CD4-positive, alpha-beta T cell treated with Interleukin-15 for 4 hours (primary cell): ENCODE results near the gene DENND6A.
"Not testable (repeated sequence)": the region's sequence is repeated elsewhere in the genome, so short reads cannot be mapped to it uniquely, and the experiment has no call there.

Source experiments
- DNase-seq: peaks from one replicate; pipeline ENCODE4 v3.0.0-alpha.2; 2020; ENCODE audit warnings: low spot score

The DENND6A gene

GRCh38 chr3:57694146-57694545 is 1.3 kb upstream of the DENND6A start:
- DNase-seq: no peak

GRCh38 chr3:57692133-57692395 is 813 bp downstream of the DENND6A start:
- DNase-seq: not testable (repeated sequence)

- DNase-seq: no peak
These were observed 1.3 kb downstream of the DENND6A start for GRCh38 chr3:57691411-57692132.

GRCh38 chr3:57689367-57690053 is 3.4 kb downstream of the DENND6A start:
- DNase-seq: no peak

- DNase-seq: no peak
These were observed 4.6 kb downstream of the DENND6A start for GRCh38 chr3:57688291-57688690.

- no peak for DNase-seq
These were observed 9.6 kb downstream of the DENND6A start for GRCh38 chr3:57683286-57683685.

- DNase-seq: no peak
These were observed 10.6 kb downstream of the DENND6A start for GRCh38 chr3:57682284-57682683.

GRCh38 chr3:57681691-57682090 is 11.2 kb downstream of the DENND6A start:
- no peak for DNase-seq

GRCh38 chr3:57680046-57680445 is 12.8 kb downstream of the DENND6A start:
- DNase-seq: no peak

- DNase-seq: no peak
These were observed 17.3 kb downstream of the DENND6A start for GRCh38 chr3:57675530-57675929.

GRCh38 chr3:57673156-57673555 is 19.7 kb downstream of the DENND6A start:
- no peak for DNase-seq

GRCh38 chr3:57670543-57670942 is 22.3 kb downstream of the DENND6A start:
- no peak for DNase-seq

GRCh38 chr3:57661404-57661803 is 31.5 kb downstream of the DENND6A start:
- no peak for DNase-seq

- DNase-seq: no peak
These were observed 33.0 kb downstream of the DENND6A start for GRCh38 chr3:57659806-57660439.

- no peak for DNase-seq
These were observed 33.7 kb downstream of the DENND6A start for GRCh38 chr3:57659004-57659673.

GRCh38 chr3:57658536-57658935 is 34.3 kb downstream of the DENND6A start:
- no peak for DNase-seq

GRCh38 chr3:57655727-57656126 is 37.1 kb downstream of the DENND6A start:
- DNase-seq: no peak

- DNase-seq: no peak
These were observed 38.6 kb downstream of the DENND6A start for GRCh38 chr3:57654267-57654666.

- no peak for DNase-seq
These were observed 40.7 kb downstream of the DENND6A start for GRCh38 chr3:57652203-57652602.

- DNase-seq: no peak
These were observed 45.5 kb downstream of the DENND6A start for GRCh38 chr3:57647292-57647940.

GRCh38 chr3:57646723-57647122 is 46.2 kb downstream of the DENND6A start:
- peak; percentile 7 for DNase-seq

GRCh38 chr3:57644740-57645139 is 48.1 kb downstream of the DENND6A start:
- no peak for DNase-seq
